Esophagus muscularis mucosa (tissue), 4 donors: ENCODE measurements around the gene RGMA. TPM values are rescaled to one million over a fixed set of nuclear protein-coding genes. Genes with fewer than 3 reads are reported as not detected.

Experiments
- DNase-seq: peaks from one replicate; pipeline ENCODE4 v3.0.0-alpha.2; 2017; ENCODE audit errors: extremely low spot score
- H3K27ac ChIP-seq, 4 donors: fragments of 200-600 bp; sonication (generic); replicated peaks in 1 of 4; 1 replicate in 3 of 4; 2 replicates in 1 of 4; pipeline ENCODE4 v1.5.1; 2016 to 2019; ENCODE audit warnings: mild to moderate bottlenecking in 1 of 4
- H3K27me3 ChIP-seq, 4 donors: fragments of 200-600 bp; sonication (generic); one replicate each; pipeline versions ENCODE4 v1.5.1 to v1.6.0; 2016 to 2019
- H3K36me3 ChIP-seq, 4 donors: fragments of 200-600 bp; sonication (generic); one replicate each; pipeline ENCODE4 v1.5.1; 2016 to 2019
- H3K4me1 ChIP-seq, 4 donors: fragments of 200-600 bp; sonication (generic); one replicate each; pipeline ENCODE4 v1.5.1; 2016 to 2019
- H3K4me3 ChIP-seq, 4 donors: fragments of 200-600 bp; sonication (generic); 1 replicate in 2 of 4; 2 replicates in 2 of 4; pipeline ENCODE4 v1.5.1; 2016 to 2019; ENCODE audit warnings: mild to moderate bottlenecking in 4 of 4, moderate library complexity in 1 of 4
- H3K9me3 ChIP-seq, 4 donors: fragments of 200-600 bp; sonication (generic); 1 replicate in 3 of 4; 2 replicates in 1 of 4; pipeline ENCODE4 v1.5.1; 2016 to 2019
- CTCF ChIP-seq, 3 experiments: fragments of 200-600 bp in 2 of 3; fragments of 450-650 bp in 1 of 3; sonication (generic) in 2 of 3; IDR thresholded peaks; one replicate each; pipeline ENCODE4 v1.5.1; 2017 to 2019; ENCODE audit warnings: antibody characterized with exemption in 3 of 3, mild to moderate bottlenecking in 2 of 3, moderate library complexity in 1 of 3
- EP300 ChIP-seq: sonication (generic); formaldehyde crosslinking; IDR thresholded peaks from one replicate; pipeline ENCODE4 v1.6.1; 2017; ENCODE audit warnings: antibody characterized with exemption
- POLR2A ChIP-seq: fragments of 450-650 bp; IDR thresholded peaks from one replicate; pipeline ENCODE4 v1.6.1; 2017; ENCODE audit warnings: antibody characterized with exemption, moderate library complexity, mild to moderate bottlenecking, low read depth
- POLR2AphosphoS5 ChIP-seq, 2 donors: sonication (generic); formaldehyde crosslinking; IDR thresholded peaks; one replicate each; pipeline ENCODE4 v1.6.1; 2017; ENCODE audit warnings: antibody characterized with exemption in 2 of 2
- WGBS: methylation state at CpG from one replicate; pipeline ENCODE4 v1.1.5; 2018; 5-methylcytosine and 5-hydroxymethylcytosine counted together
- intact Hi-C: fragments of 100-400 bp; cut with DNase I; formaldehyde crosslinking; loops from one replicate; pipeline ENCODE4 v1.15.1; 2023
- total RNA-seq, 4 donors: library from RNA; depleted of rRNA; stranded (reverse); fragments of >200 nt; gene quantifications; one replicate each; pipeline versions ENCODE4 v1.1.0 to v1.2.1, GENCODE V29; 2016

Gene RGMA
- total RNA-seq, 4 donors from 2014 or later: 101 to 312 (median 188) TPM

GRCh38 chr15:93027413-93027812, 61.6 kb downstream of the RGMA start:
- intact Hi-C loops: loop anchor here (5.0 kb wide), 1 partner anchor 230 kb away; no protein-coding TSS in a partner anchor
- no peak for DNase-seq
- H3K27me3 ChIP-seq: peaks cover 0 to 5% (median 0%) of the 10 kb centered on the region in 4 donors
- H3K36me3 ChIP-seq: peaks cover 18 to 44% (median 38%) of the 10 kb centered on the region in 4 donors
- H3K4me1 ChIP-seq: peaks cover 53 to 71% (median 59%) of the 10 kb centered on the region in 4 donors
- H3K9me3 ChIP-seq: no peaks in the 10 kb centered on the region
- H3K27ac ChIP-seq: peak overlapping the region; percentile 84 to 91 (median 89)
- no peak overlapping the region for H3K4me3 ChIP-seq
- no peak for TF ChIP-seq CTCF (IDR thresholded peaks at IDR 0.05)
- TF ChIP-seq POLR2AphosphoS5 (IDR thresholded peaks at IDR 0.05): peak; percentile 11 to 25
- WGBS: 66% methylated on average over 10 of the region's 10 CpGs

GRCh38 chr15:93026380-93026817, 62.6 kb downstream of the RGMA start:
- TF ChIP-seq EP300: no peak
- no peak for TF ChIP-seq CTCF (IDR thresholded peaks at IDR 0.05)
- no peak for TF ChIP-seq POLR2A
- TF ChIP-seq POLR2AphosphoS5 (IDR thresholded peaks at IDR 0.05): no peak
- H3K27ac ChIP-seq: peak overlapping the region; percentile 84 to 91 (median 89)
- DNase-seq: no peak
- no peak overlapping the region for H3K4me3 ChIP-seq
- no peaks in the 10 kb centered on the region for H3K9me3 ChIP-seq
- 90% methylated on average over 9 of the region's 9 CpGs for WGBS
- peaks cover 53 to 72% (median 59%) of the 10 kb centered on the region in 4 donors for H3K4me1 ChIP-seq
- H3K27me3 ChIP-seq: peaks cover 0 to 5% (median 0%) of the 10 kb centered on the region in 4 donors
- intact Hi-C loops: loop anchor here (5.0 kb wide), 1 partner anchor 229 kb away; no protein-coding TSS in a partner anchor
- H3K36me3 ChIP-seq: peaks cover 28 to 55% (median 47%) of the 10 kb centered on the region in 4 donors

- no peaks in the 10 kb centered on the region for H3K9me3 ChIP-seq
- TF ChIP-seq POLR2AphosphoS5 (IDR thresholded peaks at IDR 0.05): no peak
These were observed 63.4 kb downstream of the RGMA start for GRCh38 chr15:93025625-93025982.

GRCh38 chr15:93024716-93025624, 64.0 kb downstream of the RGMA start:
- H3K27me3 ChIP-seq: no peaks in the 10 kb centered on the region
- H3K36me3 ChIP-seq: peaks cover 41 to 69% (median 61%) of the 10 kb centered on the region in 4 donors
- no peaks in the 10 kb centered on the region for H3K9me3 ChIP-seq
- DNase-seq: no peak
- intact Hi-C loops: loop anchor here (5.0 kb wide), 1 partner anchor 228 kb away; no protein-coding TSS in a partner anchor
- WGBS: 98% methylated on average over 3 of the region's 8 CpGs
- no peak overlapping the region for H3K4me3 ChIP-seq
- peaks cover 44 to 65% (median 47%) of the 10 kb centered on the region in 4 donors for H3K4me1 ChIP-seq
- TF ChIP-seq POLR2AphosphoS5 (IDR thresholded peaks at IDR 0.05) (no peak), POLR2A (no peak), CTCF (IDR thresholded peaks at IDR 0.05) (no peak), EP300 (no peak)
- peak overlapping the region in 2 of 4 donors; percentile 34 to 91 for H3K27ac ChIP-seq

More at GRCh38 chr15:93025625-93025982, 63.4 kb downstream of the RGMA start:
- 100% methylated on average over 1 of the region's 1 CpG for WGBS
- H3K36me3 ChIP-seq: peaks cover 35 to 62% (median 55%) of the 10 kb centered on the region in 4 donors
- no peak for DNase-seq
- H3K4me1 ChIP-seq: peaks cover 50 to 69% (median 53%) of the 10 kb centered on the region in 4 donors
- intact Hi-C loops: loop anchor here (5.0 kb wide), 1 partner anchor 228 kb away; no protein-coding TSS in a partner anchor
- no peak overlapping the region for H3K4me3 ChIP-seq
- H3K27me3 ChIP-seq: peaks cover 0 to 2% (median 0%) of the 10 kb centered on the region in 4 donors
- peak overlapping the region in 3 of 4 donors; percentile 34 to 91 (median 87) for H3K27ac ChIP-seq

- H3K36me3 ChIP-seq: peaks cover 48 to 76% (median 68%) of the 10 kb centered on the region in 4 donors
- 98% methylated on average over 10 of the region's 10 CpGs for WGBS
- H3K27ac ChIP-seq: no peak overlapping the region
- no peak overlapping the region for H3K4me3 ChIP-seq
- TF ChIP-seq EP300 (no peak), POLR2AphosphoS5 (IDR thresholded peaks at IDR 0.05) (no peak)
- intact Hi-C loops: no loop called here
- peaks cover 37 to 58% (median 40%) of the 10 kb centered on the region in 4 donors for H3K4me1 ChIP-seq
- H3K27me3 ChIP-seq: no peaks in the 10 kb centered on the region
- no peaks in the 10 kb centered on the region for H3K9me3 ChIP-seq
- DNase-seq: no peak
These were observed 64.7 kb downstream of the RGMA start for GRCh38 chr15:93024293-93024692.
